ENCODE data around the gene PRDM16.

DNA sequence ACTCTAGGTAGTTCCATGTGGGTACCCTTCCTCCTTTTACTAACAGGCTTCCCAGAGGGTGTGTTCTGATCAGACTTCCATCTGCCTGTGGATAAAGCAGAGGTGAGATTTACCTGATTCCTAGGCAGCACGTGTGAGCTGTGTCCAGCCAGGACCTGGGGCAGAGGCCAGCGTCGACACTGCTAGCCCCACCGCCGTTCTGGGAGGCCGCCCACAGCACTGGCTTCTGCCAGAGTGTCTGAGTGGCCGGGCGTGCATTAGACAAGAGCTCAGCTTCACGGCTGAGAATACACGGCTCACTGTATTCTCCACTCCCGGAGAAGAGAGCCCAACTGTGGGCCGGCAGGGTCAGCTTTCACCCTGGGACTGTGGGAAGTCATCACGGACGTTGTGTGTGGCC lies 82.5 kb downstream of the PRDM16 start:
- TF ChIP-seq, protein P1, sequence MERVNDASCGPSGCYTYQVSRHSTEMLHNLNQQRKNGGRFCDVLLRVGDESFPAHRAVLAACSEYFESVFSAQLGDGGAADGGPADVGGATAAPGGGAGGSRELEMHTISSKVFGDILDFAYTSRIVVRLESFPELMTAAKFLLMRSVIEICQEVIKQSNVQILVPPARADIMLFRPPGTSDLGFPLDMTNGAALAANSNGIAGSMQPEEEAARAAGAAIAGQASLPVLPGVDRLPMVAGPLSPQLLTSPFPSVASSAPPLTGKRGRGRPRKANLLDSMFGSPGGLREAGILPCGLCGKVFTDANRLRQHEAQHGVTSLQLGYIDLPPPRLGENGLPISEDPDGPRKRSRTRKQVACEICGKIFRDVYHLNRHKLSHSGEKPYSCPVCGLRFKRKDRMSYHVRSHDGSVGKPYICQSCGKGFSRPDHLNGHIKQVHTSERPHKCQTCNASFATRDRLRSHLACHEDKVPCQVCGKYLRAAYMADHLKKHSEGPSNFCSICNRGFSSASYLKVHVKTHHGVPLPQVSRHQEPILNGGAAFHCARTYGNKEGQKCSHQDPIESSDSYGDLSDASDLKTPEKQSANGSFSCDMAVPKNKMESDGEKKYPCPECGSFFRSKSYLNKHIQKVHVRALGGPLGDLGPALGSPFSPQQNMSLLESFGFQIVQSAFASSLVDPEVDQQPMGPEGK (CRISPR knock-in tag; IDR thresholded peaks at IDR 0.05; ENCODE audit: borderline replicate concordance), result no peak
- TF ChIP-seq GLIS3 (CRISPR knock-in tag; IDR thresholded peaks at IDR 0.05) (no peak), ZNF565 (CRISPR knock-in tag; conservative IDR thresholded peaks at IDR 0.05; ENCODE audit: low read depth) (no peak), ZFP30 (CRISPR knock-in tag; IDR thresholded peaks at IDR 0.05) (no peak), SNAI2 (CRISPR knock-in tag; IDR thresholded peaks at IDR 0.05) (no peak)
- TF ChIP-seq, protein P2, sequence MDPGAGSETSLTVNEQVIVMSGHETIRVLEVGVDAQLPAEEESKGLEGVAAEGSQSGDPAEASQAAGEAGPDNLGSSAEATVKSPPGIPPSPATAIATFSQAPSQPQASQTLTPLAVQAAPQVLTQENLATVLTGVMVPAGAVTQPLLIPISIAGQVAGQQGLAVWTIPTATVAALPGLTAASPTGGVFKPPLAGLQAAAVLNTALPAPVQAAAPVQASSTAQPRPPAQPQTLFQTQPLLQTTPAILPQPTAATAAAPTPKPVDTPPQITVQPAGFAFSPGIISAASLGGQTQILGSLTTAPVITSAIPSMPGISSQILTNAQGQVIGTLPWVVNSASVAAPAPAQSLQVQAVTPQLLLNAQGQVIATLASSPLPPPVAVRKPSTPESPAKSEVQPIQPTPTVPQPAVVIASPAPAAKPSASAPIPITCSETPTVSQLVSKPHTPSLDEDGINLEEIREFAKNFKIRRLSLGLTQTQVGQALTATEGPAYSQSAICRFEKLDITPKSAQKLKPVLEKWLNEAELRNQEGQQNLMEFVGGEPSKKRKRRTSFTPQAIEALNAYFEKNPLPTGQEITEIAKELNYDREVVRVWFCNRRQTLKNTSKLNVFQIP (CRISPR knock-in tag; IDR thresholded peaks at IDR 0.05; ENCODE audit: borderline replicate concordance, low read depth), result no peak
